ENCODE measurements around the gene C16orf89.

DNA sequence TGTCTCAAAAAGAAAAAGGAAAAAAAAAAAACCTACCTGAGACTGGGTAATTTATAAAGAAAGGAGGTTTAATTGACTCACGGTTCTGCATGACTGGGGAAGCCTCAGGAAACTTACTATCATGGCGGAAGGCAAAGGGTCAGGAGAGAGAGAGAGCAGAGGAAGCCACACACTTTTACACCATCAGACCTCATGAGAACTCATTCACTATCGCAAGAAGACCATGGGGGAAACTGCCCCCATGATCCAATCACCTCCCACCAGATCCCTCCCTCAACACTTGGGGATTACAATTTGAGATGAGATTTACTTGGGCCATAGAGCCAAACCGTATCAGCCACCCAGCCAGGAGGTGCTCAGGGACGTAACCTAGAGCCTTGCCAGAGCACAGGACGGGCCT lies 52.9 kb downstream of the C16orf89 start:
- TF ChIP-seq, protein P1, sequence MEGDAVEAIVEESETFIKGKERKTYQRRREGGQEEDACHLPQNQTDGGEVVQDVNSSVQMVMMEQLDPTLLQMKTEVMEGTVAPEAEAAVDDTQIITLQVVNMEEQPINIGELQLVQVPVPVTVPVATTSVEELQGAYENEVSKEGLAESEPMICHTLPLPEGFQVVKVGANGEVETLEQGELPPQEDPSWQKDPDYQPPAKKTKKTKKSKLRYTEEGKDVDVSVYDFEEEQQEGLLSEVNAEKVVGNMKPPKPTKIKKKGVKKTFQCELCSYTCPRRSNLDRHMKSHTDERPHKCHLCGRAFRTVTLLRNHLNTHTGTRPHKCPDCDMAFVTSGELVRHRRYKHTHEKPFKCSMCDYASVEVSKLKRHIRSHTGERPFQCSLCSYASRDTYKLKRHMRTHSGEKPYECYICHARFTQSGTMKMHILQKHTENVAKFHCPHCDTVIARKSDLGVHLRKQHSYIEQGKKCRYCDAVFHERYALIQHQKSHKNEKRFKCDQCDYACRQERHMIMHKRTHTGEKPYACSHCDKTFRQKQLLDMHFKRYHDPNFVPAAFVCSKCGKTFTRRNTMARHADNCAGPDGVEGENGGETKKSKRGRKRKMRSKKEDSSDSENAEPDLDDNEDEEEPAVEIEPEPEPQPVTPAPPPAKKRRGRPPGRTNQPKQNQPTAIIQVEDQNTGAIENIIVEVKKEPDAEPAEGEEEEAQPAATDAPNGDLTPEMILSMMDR (optimal IDR thresholded peaks at IDR 0.05 in 1 of 3, IDR thresholded peaks at IDR 0.05 in 1 of 3, conservative IDR thresholded peaks at IDR 0.05 in 1 of 3; ENCODE audit: extremely low read depth in 1 of 3, insufficient read depth in 2 of 3, low read length in 3 of 3), result no peak
- TF ChIP-seq EZH2 (IDR thresholded peaks at IDR 0.05; ENCODE audit: low read length), result no peak
